C4-2B (cell line): ENCODE measurements around the gene STK32C.

Experiments
- ZFX ChIP-seq: fragments of 450-650 bp; IDR thresholded peaks from 2 replicates; pipeline ENCODE4 v1.6.1; 2017
- TF ChIP-seq, protein P1 (sequence below): fragments of 450-650 bp; conservative IDR thresholded peaks from 2 replicates; pipeline ENCODE4 v1.5.1; 2017; ENCODE audit warnings: mild to moderate bottlenecking

DNA sequence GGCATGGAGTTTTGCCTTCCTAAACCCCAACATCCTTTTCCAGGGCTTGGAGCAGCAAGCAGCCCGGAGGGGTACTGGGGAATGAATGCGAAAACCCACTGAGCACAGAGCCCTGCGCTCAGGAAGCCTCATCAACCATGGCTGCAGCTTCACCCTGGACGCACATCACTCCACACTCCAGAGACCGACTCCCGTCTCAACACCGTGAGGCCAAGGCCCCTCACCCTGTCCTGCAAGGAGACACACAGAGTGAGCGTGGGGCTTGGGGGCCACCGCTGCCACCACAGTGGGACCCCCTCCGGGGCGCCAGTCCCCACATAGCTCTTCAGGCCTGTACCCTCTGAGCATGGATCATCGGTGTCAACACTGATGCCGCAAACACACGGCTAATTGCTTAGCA is 79.1 kb downstream of the STK32C start:
- TF ChIP-seq, protein P1, sequence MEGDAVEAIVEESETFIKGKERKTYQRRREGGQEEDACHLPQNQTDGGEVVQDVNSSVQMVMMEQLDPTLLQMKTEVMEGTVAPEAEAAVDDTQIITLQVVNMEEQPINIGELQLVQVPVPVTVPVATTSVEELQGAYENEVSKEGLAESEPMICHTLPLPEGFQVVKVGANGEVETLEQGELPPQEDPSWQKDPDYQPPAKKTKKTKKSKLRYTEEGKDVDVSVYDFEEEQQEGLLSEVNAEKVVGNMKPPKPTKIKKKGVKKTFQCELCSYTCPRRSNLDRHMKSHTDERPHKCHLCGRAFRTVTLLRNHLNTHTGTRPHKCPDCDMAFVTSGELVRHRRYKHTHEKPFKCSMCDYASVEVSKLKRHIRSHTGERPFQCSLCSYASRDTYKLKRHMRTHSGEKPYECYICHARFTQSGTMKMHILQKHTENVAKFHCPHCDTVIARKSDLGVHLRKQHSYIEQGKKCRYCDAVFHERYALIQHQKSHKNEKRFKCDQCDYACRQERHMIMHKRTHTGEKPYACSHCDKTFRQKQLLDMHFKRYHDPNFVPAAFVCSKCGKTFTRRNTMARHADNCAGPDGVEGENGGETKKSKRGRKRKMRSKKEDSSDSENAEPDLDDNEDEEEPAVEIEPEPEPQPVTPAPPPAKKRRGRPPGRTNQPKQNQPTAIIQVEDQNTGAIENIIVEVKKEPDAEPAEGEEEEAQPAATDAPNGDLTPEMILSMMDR, result no peak
- no peak for TF ChIP-seq ZFX
